ENCODE results near the gene OBSCN. TPM values are rescaled to one million over a fixed set of nuclear protein-coding genes. Genes with fewer than 3 reads are reported as not detected.

OBSCN gene
- total and polyA plus RNA-seq, 2 of the 13 experiments (the other 11 are each of a cell fraction or from before 2014, with no cell fraction given), result 0.20 TPM

DNA sequence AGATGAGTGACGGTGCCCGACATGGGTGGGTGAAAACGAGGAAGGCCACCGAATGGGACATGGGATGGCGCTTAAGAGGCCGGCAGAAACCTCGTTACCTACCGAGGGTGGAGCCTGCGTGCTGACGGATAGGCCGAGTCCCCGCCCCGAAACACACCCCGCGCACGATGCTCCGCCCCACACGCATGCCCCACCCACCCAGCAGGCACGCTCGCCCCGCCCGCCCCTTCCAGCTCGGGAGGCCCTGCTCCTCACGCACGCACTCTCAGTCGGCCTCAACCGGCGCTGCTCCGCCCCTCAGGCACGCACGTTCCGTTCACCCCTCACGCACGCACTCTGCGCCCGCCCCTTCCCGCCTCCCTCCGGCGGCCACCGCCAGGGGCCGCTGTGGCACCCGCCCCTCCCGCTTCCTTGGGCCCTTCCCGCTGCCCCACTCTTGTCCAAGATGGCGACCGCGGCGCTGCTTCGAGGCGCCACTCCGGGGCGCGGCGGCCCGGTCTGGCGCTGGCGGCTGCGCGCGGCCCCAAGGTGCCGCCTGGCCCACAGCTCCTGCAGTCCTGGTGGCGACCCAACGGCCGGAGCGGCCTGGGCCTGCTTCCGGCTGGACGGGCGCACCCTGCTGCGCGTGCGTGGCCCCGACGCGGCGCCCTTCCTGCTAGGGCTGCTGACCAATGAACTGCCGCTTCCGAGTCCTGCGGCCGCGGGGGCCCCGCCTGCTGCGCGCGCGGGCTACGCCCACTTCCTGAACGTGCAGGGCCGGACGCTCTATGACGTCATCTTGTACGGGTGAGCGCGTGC lies 42.3 kb upstream of the OBSCN start, which contains the start of gene IBA57 (continued):
- TF ChIP-seq TCF12 (IDR thresholded peaks at IDR 0.05), result no peak
- no peak; the same call in 1 of the 2 replicates for TF ChIP-seq TCF12 (CRISPR knock-in tag; IDR thresholded peaks at IDR 0.05)
- TF ChIP-seq SALL1 (CRISPR knock-in tag; IDR thresholded peaks at IDR 0.05), result peak; percentile 52; the same call in 1 of the 2 replicates
- TF ChIP-seq, protein P1, sequence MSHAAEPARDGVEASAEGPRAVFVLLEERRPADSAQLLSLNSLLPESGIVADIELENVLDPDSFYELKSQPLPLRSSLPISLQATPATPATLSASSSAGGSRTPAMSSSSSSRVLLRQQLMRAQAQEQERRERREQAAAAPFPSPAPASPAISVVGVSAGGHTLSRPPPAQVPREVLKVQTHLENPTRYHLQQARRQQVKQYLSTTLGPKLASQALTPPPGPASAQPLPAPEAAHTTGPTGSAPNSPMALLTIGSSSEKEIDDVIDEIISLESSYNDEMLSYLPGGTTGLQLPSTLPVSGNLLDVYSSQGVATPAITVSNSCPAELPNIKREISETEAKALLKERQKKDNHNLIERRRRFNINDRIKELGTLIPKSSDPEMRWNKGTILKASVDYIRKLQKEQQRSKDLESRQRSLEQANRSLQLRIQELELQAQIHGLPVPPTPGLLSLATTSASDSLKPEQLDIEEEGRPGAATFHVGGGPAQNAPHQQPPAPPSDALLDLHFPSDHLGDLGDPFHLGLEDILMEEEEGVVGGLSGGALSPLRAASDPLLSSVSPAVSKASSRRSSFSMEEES (CRISPR knock-in tag; IDR thresholded peaks at IDR 0.05), result peak; percentile 46; the same call in 1 of the 2 replicates
- TF ChIP-seq ZNF501 (CRISPR knock-in tag; IDR thresholded peaks at IDR 0.05), result no peak
- TF ChIP-seq ZNF354B (CRISPR knock-in tag; IDR thresholded peaks at IDR 0.05), result no peak
- no peak for TF ChIP-seq ZNF839 (CRISPR knock-in tag; IDR thresholded peaks at IDR 0.05; ENCODE audit: borderline replicate concordance)
- TF ChIP-seq PITX1 (CRISPR knock-in tag; IDR thresholded peaks at IDR 0.05), result no peak
- no peak for TF ChIP-seq BCL6 (CRISPR knock-in tag; IDR thresholded peaks at IDR 0.05)
- TF ChIP-seq, protein P2, sequence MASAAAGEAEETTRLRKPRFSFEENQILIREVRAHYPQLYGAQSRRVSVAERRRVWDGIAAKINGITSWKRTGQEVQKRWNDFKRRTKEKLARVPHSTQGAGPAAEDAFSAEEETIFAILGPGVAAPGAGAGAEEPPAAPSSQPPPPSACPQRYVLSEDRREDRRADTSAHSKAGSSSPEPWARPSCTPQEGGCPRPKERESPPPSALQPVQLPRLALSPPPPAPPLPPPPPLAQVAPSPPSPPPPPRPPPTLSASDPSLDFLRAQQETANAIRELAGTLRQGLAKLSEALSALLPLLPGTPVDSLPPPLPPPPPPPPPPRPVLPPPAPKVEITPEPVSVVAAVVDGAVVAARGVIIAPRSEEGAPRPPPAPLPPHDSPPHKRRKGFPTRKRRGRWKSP (CRISPR knock-in tag; IDR thresholded peaks at IDR 0.05), result peak; percentile 79; the same call in 1 of the 2 replicates
- TF ChIP-seq CCDC6 (CRISPR knock-in tag; IDR thresholded peaks at IDR 0.05), result peak; percentile 97
- TF ChIP-seq, protein P3, sequence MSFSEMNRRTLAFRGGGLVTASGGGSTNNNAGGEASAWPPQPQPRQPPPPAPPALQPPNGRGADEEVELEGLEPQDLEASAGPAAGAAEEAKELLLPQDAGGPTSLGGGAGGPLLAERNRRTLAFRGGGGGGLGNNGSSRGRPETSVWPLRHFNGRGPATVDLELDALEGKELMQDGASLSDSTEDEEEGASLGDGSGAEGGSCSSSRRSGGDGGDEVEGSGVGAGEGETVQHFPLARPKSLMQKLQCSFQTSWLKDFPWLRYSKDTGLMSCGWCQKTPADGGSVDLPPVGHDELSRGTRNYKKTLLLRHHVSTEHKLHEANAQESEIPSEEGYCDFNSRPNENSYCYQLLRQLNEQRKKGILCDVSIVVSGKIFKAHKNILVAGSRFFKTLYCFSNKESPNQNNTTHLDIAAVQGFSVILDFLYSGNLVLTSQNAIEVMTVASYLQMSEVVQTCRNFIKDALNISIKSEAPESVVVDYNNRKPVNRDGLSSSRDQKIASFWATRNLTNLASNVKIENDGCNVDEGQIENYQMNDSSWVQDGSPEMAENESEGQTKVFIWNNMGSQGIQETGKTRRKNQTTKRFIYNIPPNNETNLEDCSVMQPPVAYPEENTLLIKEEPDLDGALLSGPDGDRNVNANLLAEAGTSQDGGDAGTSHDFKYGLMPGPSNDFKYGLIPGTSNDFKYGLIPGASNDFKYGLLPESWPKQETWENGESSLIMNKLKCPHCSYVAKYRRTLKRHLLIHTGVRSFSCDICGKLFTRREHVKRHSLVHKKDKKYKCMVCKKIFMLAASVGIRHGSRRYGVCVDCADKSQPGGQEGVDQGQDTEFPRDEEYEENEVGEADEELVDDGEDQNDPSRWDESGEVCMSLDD (CRISPR knock-in tag; IDR thresholded peaks at IDR 0.05; ENCODE audit: borderline replicate concordance), result no peak
- TF ChIP-seq CREM (IDR thresholded peaks at IDR 0.05), result peak; percentile 55; the same call in 1 of the 2 replicates
- TF ChIP-seq CREM (CRISPR knock-in tag; IDR thresholded peaks at IDR 0.05), result 0 out of 2 replicates have a peak, but pooled peaks have one; percentile 59
- peak; percentile 46; the same call in 1 of the 2 replicates for TF ChIP-seq REPIN1 (CRISPR knock-in tag; IDR thresholded peaks at IDR 0.05; ENCODE audit: borderline replicate concordance, low read depth)
- no peak for TF ChIP-seq ZBTB1 (CRISPR knock-in tag; IDR thresholded peaks at IDR 0.05; ENCODE audit: borderline replicate concordance)
- no peak for TF ChIP-seq ZNF337 (CRISPR knock-in tag; IDR thresholded peaks at IDR 0.05; ENCODE audit: borderline replicate concordance, low read depth)
- TF ChIP-seq ZBTB20 (CRISPR knock-in tag; IDR thresholded peaks at IDR 0.05; ENCODE audit: borderline replicate concordance, low read depth), result 0 out of 2 replicates have a peak, but pooled peaks have one; percentile 31
- peak; percentile 67 for TF ChIP-seq RBM39 (IDR thresholded peaks at IDR 0.05; ENCODE audit: low read depth, low read length, poor library complexity, severe bottlenecking)
- peak; percentile 58 for TF ChIP-seq ZNF564 (CRISPR knock-in tag; IDR thresholded peaks at IDR 0.05)
- TF ChIP-seq, protein P4, sequence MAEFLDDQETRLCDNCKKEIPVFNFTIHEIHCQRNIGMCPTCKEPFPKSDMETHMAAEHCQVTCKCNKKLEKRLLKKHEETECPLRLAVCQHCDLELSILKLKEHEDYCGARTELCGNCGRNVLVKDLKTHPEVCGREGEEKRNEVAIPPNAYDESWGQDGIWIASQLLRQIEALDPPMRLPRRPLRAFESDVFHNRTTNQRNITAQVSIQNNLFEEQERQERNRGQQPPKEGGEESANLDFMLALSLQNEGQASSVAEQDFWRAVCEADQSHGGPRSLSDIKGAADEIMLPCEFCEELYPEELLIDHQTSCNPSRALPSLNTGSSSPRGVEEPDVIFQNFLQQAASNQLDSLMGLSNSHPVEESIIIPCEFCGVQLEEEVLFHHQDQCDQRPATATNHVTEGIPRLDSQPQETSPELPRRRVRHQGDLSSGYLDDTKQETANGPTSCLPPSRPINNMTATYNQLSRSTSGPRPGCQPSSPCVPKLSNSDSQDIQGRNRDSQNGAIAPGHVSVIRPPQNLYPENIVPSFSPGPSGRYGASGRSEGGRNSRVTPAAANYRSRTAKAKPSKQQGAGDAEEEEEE (CRISPR knock-in tag; IDR thresholded peaks at IDR 0.05; ENCODE audit: borderline replicate concordance), result no peak
- TF ChIP-seq PAF1 (CRISPR knock-in tag; IDR thresholded peaks at IDR 0.05), result 0 out of 2 replicates have a peak, but pooled peaks have one; percentile 8
- TF ChIP-seq ZFP36 (IDR thresholded peaks at IDR 0.05; ENCODE audit: borderline replicate concordance, low read depth, low read length, partially characterized antibody), result no peak
